ENCODE data around the gene ZNF892. TPM values are rescaled to one million over a fixed set of nuclear protein-coding genes. Genes with fewer than 3 reads are reported as not detected.

Gene ZNF892
- total and polyA plus RNA-seq, 2 donors (not counting 1 experiment from before 2014, with no cell fraction given): 0.67 to 5.5 TPM

GRCh38 chr2:95158441-95158840 lies 48.9 kb upstream of the ZNF892 start:
- ATAC-seq (ENCODE audit: low read depth) (no peak), DNase-seq (no peak)
- TF ChIP-seq CTCF (IDR thresholded peaks at IDR 0.05) (no peak), EZH2 (IDR thresholded peaks at IDR 0.05; ENCODE audit: borderline replicate concordance, insufficient read depth, low read depth, low read length, poor library complexity, severe bottlenecking) (no peak)
- 86% methylated on average over 6 of the region's 10 CpGs for WGBS (ENCODE audit: insufficient coverage)
- Histone ChIP-seq H3K36me3 (replicated peaks in 1 of 2; ENCODE audit: control extremely low read depth in 1 of 2, control insufficient read depth in 1 of 2, extremely low read depth in 1 of 2, insufficient read depth in 2 of 2, low read length in 1 of 2) (peaks cover 0 to under 1% of the 10 kb centered on the region in 2 experiments), H3K9me3 (ENCODE audit: control extremely low read depth in 1 of 3, control insufficient read depth in 2 of 3, insufficient read depth in 1 of 3, low read length in 2 of 3) (peaks cover 0 to 11% (median 0%) of the 10 kb centered on the region in 3 donors), H4K20me1 (ENCODE audit: control insufficient read depth, insufficient read depth, low read length, poor library complexity, severe bottlenecking) (no peaks in the 10 kb centered on the region), H3K27ac (ENCODE audit: low read length in 2 of 2) (no peak overlapping the region), H3K4me3 (ENCODE audit: control extremely low read depth in 1 of 5, extremely low read depth in 1 of 5, insufficient read depth in 1 of 5, low read depth in 2 of 5, low read length in 4 of 5) (peak overlapping the region in 4 of 5 experiments; percentile 67 to 90 (median 72)), H3K4me1 (ENCODE audit: control insufficient read depth in 2 of 2, insufficient read depth in 2 of 2, low read length in 2 of 2) (peaks cover 9 to 16% of the 10 kb centered on the region in 2 donors), H3K4me2 (replicated peaks; ENCODE audit: low read depth, low read length, poor library complexity, severe bottlenecking) (peak overlapping the region; percentile 96), H3K79me2 (ENCODE audit: control insufficient read depth, insufficient read depth, low read length) (no peaks in the 10 kb centered on the region), H3K9ac (ENCODE audit: low read length) (peak overlapping the region; percentile 87), H2AFZ (ENCODE audit: insufficient read depth, low read depth, low read length, poor library complexity, severe bottlenecking) (peak overlapping the region; percentile 98), H3K27me3 (replicated peaks in 1 of 4; ENCODE audit: control extremely low read depth in 1 of 4, control insufficient read depth in 3 of 4, insufficient read depth in 4 of 4, low read length in 3 of 4) (no peaks in the 10 kb centered on the region)
- peaks cover 19% of the 10 kb centered on the region for H3K4me1 Mint-ChIP-seq
- H3K27ac Mint-ChIP-seq: peak overlapping the region; percentile 32
- peak overlapping the region; percentile 85 for H3K4me3 Mint-ChIP-seq
- intact Hi-C loops (cut with micrococcal nuclease): no loop called here
- H3K27me3 Mint-ChIP-seq: no peaks in the 10 kb centered on the region
- ChIA-PET POLR2A (interaction anchor here (2.5 kb wide), 1 partner anchor 36 kb away, joined by 16 read pairs; the partner anchor contains the start of gene MRPS5), CTCF (interaction anchor here (1.5 to 2.5 kb wide), 2 partner anchors 37 to 43 kb away, joined by 4 to 16 read pairs; partner anchors contain the start of gene MRPS5)
- no peaks in the 10 kb centered on the region for H3K9me3 Mint-ChIP-seq (ENCODE audit: insufficient read depth)

DNA sequence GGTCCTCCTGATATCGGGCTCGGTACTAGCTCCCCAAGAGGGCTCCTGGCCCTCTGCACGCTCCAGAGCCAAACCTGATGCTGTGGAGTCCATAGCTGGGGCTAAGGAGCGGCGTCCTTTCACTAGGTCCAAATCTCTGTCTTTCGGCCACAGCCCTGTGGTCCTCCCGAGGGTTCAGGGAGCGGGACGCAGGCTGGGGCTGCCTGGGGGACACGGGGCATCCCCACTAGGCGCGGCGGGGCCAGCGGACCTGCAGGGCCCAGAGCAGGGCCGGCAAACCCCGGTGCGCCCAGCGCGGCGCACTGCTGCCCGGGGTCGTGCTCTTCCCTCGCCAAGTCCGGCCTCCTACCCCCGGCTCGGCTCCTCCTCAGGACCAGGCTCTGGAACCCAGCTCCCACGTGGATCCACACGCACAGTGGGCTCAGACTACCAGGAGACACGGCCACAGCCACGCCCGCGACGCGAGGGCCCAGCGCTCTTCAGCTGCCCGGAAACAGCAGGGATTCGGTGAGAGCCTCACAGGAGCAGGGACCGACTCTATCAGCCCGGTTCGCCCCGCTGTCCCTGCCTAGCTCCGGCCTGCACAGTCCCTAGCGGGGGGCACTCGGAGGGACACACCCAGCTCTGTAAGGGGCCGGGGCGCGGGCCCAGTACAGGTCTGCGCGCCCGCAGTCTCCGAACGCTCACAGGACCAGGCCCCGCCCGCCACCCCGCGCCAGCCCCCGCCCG lies 48.3 kb upstream of the ZNF892 start:
- no peaks in the 10 kb centered on the region for H3K79me2 ChIP-seq (ENCODE audit: control insufficient read depth, insufficient read depth, low read length)
- Mint-ChIP-seq H3K4me1 (peaks cover 21% of the 10 kb centered on the region), H3K27me3 (no peaks in the 10 kb centered on the region), H3K4me3 (peak overlapping the region; percentile 85), H3K27ac (peak overlapping the region; percentile 61), H3K9me3 (ENCODE audit: insufficient read depth) (no peaks in the 10 kb centered on the region)
- peak; percentile 63 for ATAC-seq (ENCODE audit: low read depth)
- H4K20me1 ChIP-seq (ENCODE audit: control insufficient read depth, insufficient read depth, low read length, poor library complexity, severe bottlenecking): no peaks in the 10 kb centered on the region
- peak overlapping the region; percentile 41 to 63 for H3K27ac ChIP-seq (ENCODE audit: low read length in 2 of 2)
- TF ChIP-seq CTCF (IDR thresholded peaks at IDR 0.05) (no peak), EZH2 (IDR thresholded peaks at IDR 0.05; ENCODE audit: borderline replicate concordance, insufficient read depth, low read depth, low read length, poor library complexity, severe bottlenecking) (no peak)
- peak overlapping the region; percentile 96 for H3K4me2 ChIP-seq (replicated peaks; ENCODE audit: low read depth, low read length, poor library complexity, severe bottlenecking)
- DNase-seq: peak; percentile 60
- peaks cover 0 to 11% (median 0%) of the 10 kb centered on the region in 3 donors for H3K9me3 ChIP-seq (ENCODE audit: control extremely low read depth in 1 of 3, control insufficient read depth in 2 of 3, insufficient read depth in 1 of 3, low read length in 2 of 3)
- no peaks in the 10 kb centered on the region for H3K36me3 ChIP-seq (replicated peaks in 1 of 2; ENCODE audit: control extremely low read depth in 1 of 2, control insufficient read depth in 1 of 2, extremely low read depth in 1 of 2, insufficient read depth in 2 of 2, low read length in 1 of 2)
- peak overlapping the region; percentile 98 for H2AFZ ChIP-seq (ENCODE audit: insufficient read depth, low read depth, low read length, poor library complexity, severe bottlenecking)
- POLR2A ChIA-PET: interaction anchor here (2.5 kb wide), 1 partner anchor 37 kb away, joined by 16 read pairs; the partner anchor contains the start of gene MRPS5
- H3K4me1 ChIP-seq (ENCODE audit: control insufficient read depth in 2 of 2, insufficient read depth in 2 of 2, low read length in 2 of 2): peaks cover 9 to 16% of the 10 kb centered on the region in 2 donors
- CTCF ChIA-PET: interaction anchor here (1.5 to 2.5 kb wide), 2 partner anchors 37 to 43 kb away, joined by 4 to 16 read pairs; partner anchors contain the start of gene MRPS5
- peak overlapping the region; percentile 51 to 90 (median 71) for H3K4me3 ChIP-seq (ENCODE audit: control extremely low read depth in 1 of 5, extremely low read depth in 1 of 5, insufficient read depth in 1 of 5, low read depth in 2 of 5, low read length in 4 of 5)
- intact Hi-C loops (cut with micrococcal nuclease): loop anchor here (1.0 kb wide), 2 partner anchors 37 to 48 kb away; partner anchors contain the start of gene ZNF892
- peak overlapping the region; percentile 87 for H3K9ac ChIP-seq (ENCODE audit: low read length)
- 4% methylated on average over 54 of the region's 58 CpGs for WGBS (ENCODE audit: insufficient coverage)
- no peaks in the 10 kb centered on the region for H3K27me3 ChIP-seq (replicated peaks in 1 of 4; ENCODE audit: control extremely low read depth in 1 of 4, control insufficient read depth in 3 of 4, insufficient read depth in 4 of 4, low read length in 3 of 4)
